ENCODE results near the gene KPNA1. TPM values are rescaled to one million over a fixed set of nuclear protein-coding genes. Genes with fewer than 3 reads are reported as not detected.

Gene KPNA1
- total and polyA plus RNA-seq, 2 of the 13 experiments (the other 11 are each of a cell fraction or from before 2014, with no cell fraction given), result 15.4 to 30.0 TPM

- TF ChIP-seq ZBTB25 (CRISPR knock-in tag; IDR thresholded peaks at IDR 0.05), result no peak
- TF ChIP-seq KIAA2018 (CRISPR knock-in tag; IDR thresholded peaks at IDR 0.05; ENCODE audit: borderline replicate concordance), result no peak
- no peak for TF ChIP-seq ZBTB26 (CRISPR knock-in tag; IDR thresholded peaks at IDR 0.05; ENCODE audit: borderline replicate concordance)
- no peak for TF ChIP-seq PRPF4 (IDR thresholded peaks at IDR 0.05; ENCODE audit: low read depth, low read length, poor library complexity, severe bottlenecking)
- TF ChIP-seq ZNF512B (CRISPR knock-in tag; IDR thresholded peaks at IDR 0.05; ENCODE audit: borderline replicate concordance), result no peak
- TF ChIP-seq KAT8 (CRISPR knock-in tag; IDR thresholded peaks at IDR 0.05), result no peak
- 0 out of 2 replicates have a peak, but pooled peaks have one; percentile 1 for TF ChIP-seq ZNF563 (CRISPR knock-in tag; IDR thresholded peaks at IDR 0.05)
- no peak for TF ChIP-seq SAP130 (CRISPR knock-in tag; IDR thresholded peaks at IDR 0.05; ENCODE audit: low read depth)
- TF ChIP-seq NFIB (CRISPR knock-in tag; IDR thresholded peaks at IDR 0.05; ENCODE audit: borderline replicate concordance), result no peak
- no peak for TF ChIP-seq ZBTB33 (CRISPR knock-in tag; IDR thresholded peaks at IDR 0.05)
- no peak for TF ChIP-seq HNRNPK (IDR thresholded peaks at IDR 0.05; ENCODE audit: low read depth, low read length, poor library complexity, severe bottlenecking)
- TF ChIP-seq ZNF792 (CRISPR knock-in tag; IDR thresholded peaks at IDR 0.05), result no peak
Measured at GRCh38 chr3:122515020-122515468, 305 bp upstream of the KPNA1 start (continued).

Measured in HepG2 (cell line).